Natural killer cell (primary cell): Measurements from ENCODE around the gene MAD1L1. TPM values are rescaled to one million over a fixed set of nuclear protein-coding genes. Genes with fewer than 3 reads are reported as not detected.

Experiments used
- ATAC-seq, 3 donors: fragments of 150-1000 bp in 2 of 3; fragments of 200-7000 bp in 1 of 3; cut with Tn5 transposase; 1 replicate in 1 of 3; 2 replicates in 2 of 3; pipeline ENCODE4 v1.10.0; 2021; ENCODE audit warnings: mild to moderate bottlenecking in 2 of 3, moderate library complexity in 2 of 3
- DNase-seq, 2 donors: peaks; one replicate each; pipeline versions ENCODE4 v3.0.0 to v3.0.0-alpha.2; 2013 to 2021; ENCODE audit warnings: mixed read lengths in 1 of 2
- H3K27ac ChIP-seq: one replicate; pipeline ENCODE4 v1.5.1; 2013; ENCODE audit warnings: mild to moderate bottlenecking, low read length
- H3K27me3 ChIP-seq: one replicate; pipeline ENCODE4 v1.6.1; 2013; ENCODE audit warnings: low read length; ENCODE audit not compliant: control insufficient read depth, insufficient read depth
- H3K36me3 ChIP-seq: one replicate; pipeline ENCODE4 v1.6.1; 2013; ENCODE audit warnings: low read length; ENCODE audit not compliant: control insufficient read depth, insufficient read depth
- H3K4me1 ChIP-seq: one replicate; pipeline ENCODE4 v1.6.1; 2013; ENCODE audit warnings: low read length; ENCODE audit not compliant: control insufficient read depth, insufficient read depth
- H3K4me3 ChIP-seq: one replicate; pipeline ENCODE4 v1.5.1; 2013; ENCODE audit warnings: low read length
- H3K9me3 ChIP-seq: one replicate; pipeline ENCODE4 v1.6.1; 2013; ENCODE audit warnings: low read length; ENCODE audit not compliant: control insufficient read depth, insufficient read depth
- H3K27ac Mint-ChIP-seq, 2 donors: one replicate each; pipeline ENCODE4 v1.8.0; 2022; ENCODE audit warnings: mild to moderate bottlenecking in 2 of 2, mixed read lengths in 2 of 2, moderate library complexity in 1 of 2
- H3K27me3 Mint-ChIP-seq, 2 donors: one replicate each; pipeline ENCODE4 v1.8.0; 2022; ENCODE audit warnings: low read depth in 2 of 2, mixed read lengths in 2 of 2
- H3K36me3 Mint-ChIP-seq: one replicate; pipeline ENCODE4 v1.8.0; 2022; ENCODE audit warnings: mixed read lengths
- H3K4me1 Mint-ChIP-seq, 2 donors: one replicate each; pipeline ENCODE4 v1.8.0; 2022; ENCODE audit warnings: mixed read lengths in 2 of 2
- H3K4me3 Mint-ChIP-seq: one replicate; pipeline ENCODE4 v1.8.0; 2022; ENCODE audit warnings: mild to moderate bottlenecking, moderate library complexity, mixed read lengths
- H3K9me3 Mint-ChIP-seq, 2 donors: one replicate each; pipeline ENCODE4 v1.8.0; 2022; ENCODE audit warnings: mixed read lengths in 2 of 2
- CTCF ChIP-seq: fragments of 200-600 bp; IDR thresholded peaks from one replicate; pipeline ENCODE4 v1.8.0; 2022; ENCODE audit warnings: antibody characterized with exemption
- WGBS: methylation state at CpG from one replicate; pipeline ENCODE4 v1.1.7; 2013; ENCODE audit warnings: missing lambda C conversion rate; ENCODE audit not compliant: insufficient coverage; 5-methylcytosine and 5-hydroxymethylcytosine counted together
- intact Hi-C: fragments of 100-400 bp; cut with micrococcal nuclease; formaldehyde crosslinking; loops from one replicate; pipeline ENCODE4 v1.14.2; 2022
- total RNA-seq, 4 donors: library from RNA; stranded (reverse); fragments of 120-200 nt in 1 of 4; gene quantifications; one replicate each; pipeline versions ENCODE4 v1.2.3 to v1.2.4, GENCODE V29; 2013 to 2022

The MAD1L1 gene
- total RNA-seq, 3 donors from 2014 or later (not counting 1 experiment from before 2014, with no cell fraction given), result 53.6 to 81.2 (median 77.4) TPM

- WGBS, result 97% methylated on average over 17 of the region's 17 CpGs
- no peak for TF ChIP-seq CTCF
- H3K27me3 Mint-ChIP-seq, result no peaks in the 10 kb centered on the region
- intact Hi-C loops, result no loop called here
- peaks cover 11 to 12% of the 10 kb centered on the region in 2 donors for H3K4me1 Mint-ChIP-seq
- Histone ChIP-seq H3K4me3 (no peak overlapping the region), H3K4me1 (no peaks in the 10 kb centered on the region), H3K9me3 (no peaks in the 10 kb centered on the region), H3K27ac (no peak overlapping the region), H3K27me3 (no peaks in the 10 kb centered on the region), H3K36me3 (peaks cover 1% of the 10 kb centered on the region)
- DNase-seq, result no peak
- H3K27ac Mint-ChIP-seq, result peak overlapping the region in 1 of 2 donors; percentile 38
- no peak overlapping the region for H3K4me3 Mint-ChIP-seq
- no peaks in the 10 kb centered on the region for H3K9me3 Mint-ChIP-seq
- ATAC-seq, result no peak
- H3K36me3 Mint-ChIP-seq, result no peaks in the 10 kb centered on the region
These were observed 62.7 kb downstream of the MAD1L1 start for GRCh38 chr7:2169923-2170575.

GRCh38 chr7:2168615-2169311, 64.0 kb downstream of the MAD1L1 start:
- peaks cover 9 to 10% of the 10 kb centered on the region in 2 donors for H3K4me1 Mint-ChIP-seq
- H3K27me3 Mint-ChIP-seq, result no peaks in the 10 kb centered on the region
- ATAC-seq, result no peak
- no peaks in the 10 kb centered on the region for H3K9me3 ChIP-seq
- no peaks in the 10 kb centered on the region for H3K4me1 ChIP-seq
- no peaks in the 10 kb centered on the region for H3K9me3 Mint-ChIP-seq
- no peaks in the 10 kb centered on the region for H3K36me3 ChIP-seq
- no peak overlapping the region for H3K27ac Mint-ChIP-seq
- H3K36me3 Mint-ChIP-seq, result no peaks in the 10 kb centered on the region
- no peak overlapping the region for H3K4me3 ChIP-seq
- H3K27ac ChIP-seq, result no peak overlapping the region
- no peaks in the 10 kb centered on the region for H3K27me3 ChIP-seq
- TF ChIP-seq CTCF, result no peak
- DNase-seq, result no peak
- intact Hi-C loops, result no loop called here
- 95% methylated on average over 35 of the region's 37 CpGs for WGBS
- no peak overlapping the region for H3K4me3 Mint-ChIP-seq

GRCh38 chr7:2166625-2167280, 66.0 kb downstream of the MAD1L1 start:
- WGBS, result 97% methylated on average over 25 of the region's 25 CpGs
- Mint-ChIP-seq H3K27me3 (no peaks in the 10 kb centered on the region), H3K36me3 (no peaks in the 10 kb centered on the region), H3K9me3 (no peaks in the 10 kb centered on the region), H3K4me3 (no peak overlapping the region), H3K4me1 (no peaks in the 10 kb centered on the region), H3K27ac (no peak overlapping the region)
- Histone ChIP-seq H3K4me1 (no peaks in the 10 kb centered on the region), H3K4me3 (no peak overlapping the region), H3K36me3 (no peaks in the 10 kb centered on the region), H3K27ac (no peak overlapping the region), H3K27me3 (no peaks in the 10 kb centered on the region), H3K9me3 (no peaks in the 10 kb centered on the region)
- TF ChIP-seq CTCF, result no peak
- intact Hi-C loops, result no loop called here
- no peak for DNase-seq
- ATAC-seq, result no peak
